ENCODE results near the gene LEKR1. TPM values are rescaled to one million over a fixed set of nuclear protein-coding genes. Genes with fewer than 3 reads are reported as not detected.

LEKR1 gene
- total and polyA plus RNA-seq, 9 of the 15 experiments (the other 6 are each of a cell fraction or from before 2014, with no cell fraction given), result 0.76 to 1.8 (median 1.2) TPM

- TF ChIP-seq NCOA2 (IDR thresholded peaks at IDR 0.05; ENCODE audit: partially characterized antibody in 2 of 2) (no peak), ZKSCAN3 (CRISPR knock-in tag; IDR thresholded peaks at IDR 0.05) (no peak), BMI1 (IDR thresholded peaks at IDR 0.05; ENCODE audit: low read length) (no peak), ZFP1 (CRISPR knock-in tag; IDR thresholded peaks at IDR 0.05) (no peak), KLF10 (CRISPR knock-in tag; IDR thresholded peaks at IDR 0.05) (no peak), CBX5 (IDR thresholded peaks at IDR 0.05; ENCODE audit: borderline replicate concordance, low read depth) (no peak), ZNF384 (IDR thresholded peaks at IDR 0.05; ENCODE audit: low read depth, low read length) (no peak), RNF2 (IDR thresholded peaks at IDR 0.05) (no peak), ZNF583 (CRISPR knock-in tag; IDR thresholded peaks at IDR 0.05) (no peak), BRCA1 (IDR thresholded peaks at IDR 0.05) (no peak), BRCA1 (CRISPR knock-in tag; IDR thresholded peaks at IDR 0.05) (no peak), BRD4 (IDR thresholded peaks at IDR 0.05) (no peak), KDM4B (IDR thresholded peaks at IDR 0.05; ENCODE audit: borderline replicate concordance in 2 of 2, low read depth in 1 of 2) (no peak), TBL1XR1 (IDR thresholded peaks at IDR 0.05; ENCODE audit: low read length in 2 of 2) (no peak)
Observed at GRCh38 chr3:157079676-157080369, 253.7 kb downstream of the LEKR1 start.

More at GRCh38 chr3:157079676-157080369, 253.7 kb downstream of the LEKR1 start:
- Histone ChIP-seq H2AFZ (ENCODE audit: low read depth, low read length) (no peak overlapping the region; the same call in 1 of the 2 replicates), H3K9me3 (replicated peaks; ENCODE audit: control insufficient read depth, insufficient read depth, low read depth, low read length) (no peaks in the 10 kb centered on the region), H4K20me1 (replicated peaks; ENCODE audit: control insufficient read depth, insufficient read depth, low read length) (no peaks in the 10 kb centered on the region), H3K79me2 (ENCODE audit: control insufficient read depth, insufficient read depth, low read length) (no peaks in the 10 kb centered on the region), H3K36me3 (ENCODE audit: control insufficient read depth, insufficient read depth, low read length) (no peaks in the 10 kb centered on the region), H3K27me3 (ENCODE audit: control insufficient read depth in 2 of 2, insufficient read depth in 2 of 2, low read length in 2 of 2) (no peaks in the 10 kb centered on the region), H3K27ac (ENCODE audit: extremely low read depth, low read depth, low read length) (no peak overlapping the region), H3K4me1 (replicated peaks in 1 of 2; ENCODE audit: control insufficient read depth in 2 of 2, insufficient read depth in 2 of 2, low read length in 2 of 2) (peaks cover 11 to 13% of the 10 kb centered on the region in 2 experiments; a peak in 4 of 5 replicates), H3K9ac (ENCODE audit: insufficient read depth in 1 of 2, low read depth in 2 of 2, low read length in 2 of 2) (no peak overlapping the region), H3K9me1 (ENCODE audit: control insufficient read depth, insufficient read depth, low read length) (no peaks in the 10 kb centered on the region), H3K4me2 (ENCODE audit: insufficient read depth, low read length) (no peak overlapping the region), H3K4me3 (no peak overlapping the region)
- in situ Hi-C loops (cut with MboI), result loop anchor here (10.0 kb wide), 1 partner anchor 395 kb away; no protein-coding TSS in a partner anchor
- ATAC-seq (no peak), DNase-seq (ENCODE audit: extremely low read depth in 1 of 4, low spot score in 3 of 4) (no peak), FAIRE-seq (no peak)
- WGBS (ENCODE audit: insufficient coverage, low coverage, missing lambda C conversion rate), result 56% methylated on average over 11 of the region's 11 CpGs
- intact Hi-C loops (cut with micrococcal nuclease), result loop anchor here (2.0 to 10.0 kb wide), 5 partner anchors 57 to 1035 kb away; partner anchors contain the start of gene LEKR1
- ChIA-PET CTCF (ENCODE audit: low intra/inter-chr PET ratio) (interaction anchor here (3.1 kb wide), 1 partner anchor 406 kb away, joined by 28 read pairs; the partner anchor contains the start of gene TIPARP), POLR2A (no interaction called here)
- BruUV-seq (replicated peaks), result no TSS peak

Measured in K562 (cell line).